Left lung (tissue), 10 donors: Measurements from ENCODE around the gene GIMAP8. TPM values are rescaled to one million over a fixed set of nuclear protein-coding genes. Genes with fewer than 3 reads are reported as not detected.
A peak's percentile ranks its signal among the peaks of the same experiment; 100 is the strongest.

Source experiments
- ATAC-seq: fragments of 200-7000 bp; cut with Tn5 transposase; one replicate; pipeline ENCODE4 v1.9.1; 2020; ENCODE audit warnings: moderate library complexity
- DNase-seq, 4 donors: peaks; one replicate each; pipeline ENCODE4 v3.0.0-alpha.2; 2013 to 2020
- H3K27ac ChIP-seq, 2 donors: fragments of 200-600 bp; sonication (generic) in 1 of 2; one replicate each; pipeline versions ENCODE4 v1.5.0 to v1.8.0; 2020 to 2021
- H3K27me3 ChIP-seq, 2 donors: fragments of 200-600 bp; sonication (generic) in 1 of 2; one replicate each; pipeline versions ENCODE4 v1.5.0 to v1.8.0; 2020 to 2021
- H3K36me3 ChIP-seq, 2 donors: fragments of 200-600 bp; sonication (generic) in 1 of 2; one replicate each; pipeline versions ENCODE4 v1.5.0 to v1.8.0; 2020 to 2021
- H3K4me1 ChIP-seq, 2 donors: fragments of 200-600 bp; one replicate each; pipeline ENCODE4 v1.8.0; 2021
- H3K4me3 ChIP-seq, 2 donors: fragments of 200-600 bp; sonication (generic) in 1 of 2; one replicate each; pipeline versions ENCODE4 v1.5.0 to v1.8.0; 2020 to 2021; ENCODE audit warnings: mild to moderate bottlenecking in 1 of 2
- H3K9me3 ChIP-seq, 2 donors: fragments of 200-600 bp; sonication (generic) in 1 of 2; one replicate each; pipeline versions ENCODE4 v1.5.0 to v1.8.0; 2020 to 2021
- CTCF ChIP-seq, 2 donors: fragments of 200-600 bp; sonication (generic) in 1 of 2; IDR thresholded peaks; one replicate each; pipeline versions ENCODE4 v1.5.0 to v1.8.0; 2021; ENCODE audit warnings: antibody characterized with exemption in 2 of 2
- intact Hi-C, 2 donors: fragments of 100-400 bp; cut with DNase I; formaldehyde crosslinking; loops; one replicate each; pipeline versions ENCODE4 v1.11.2 to v1.14.2; 2022
- polyA plus RNA-seq, 6 donors: library from polyadenylated mRNA; unstranded; fragments of 120-200 nt; gene quantifications; one replicate each; pipeline ENCODE4 v1.2.1, GENCODE V29; 2013; ENCODE audit not compliant: insufficient read length in 6 of 6
- total RNA-seq, 2 donors: library from RNA; stranded (reverse); fragmentation: NEBNext Ultra II Directional; extraction: Animal tissue kit (Norgen Biotek cat#: 25700); gene quantifications; one replicate each; pipeline ENCODE4 v1.2.1, GENCODE V29; 2021
- donor health status: DM: no; HTN: yes; CAD: no.
- donor health status: DM: no; HTN: no; CAD: no.

Gene GIMAP8
- total and polyA plus RNA-seq, 8 donors = 17.1 to 37.3 (median 24.6) TPM

- no peak for TF ChIP-seq CTCF (IDR thresholded peaks at IDR 0.05)
- DNase-seq = peak in 1 of 4 donors; percentile 12
- no peak for ATAC-seq
- intact Hi-C loops = no loop called here
- Histone ChIP-seq H3K4me3 (no peak overlapping the region), H3K9me3 (no peaks in the 10 kb centered on the region), H3K36me3 (no peaks in the 10 kb centered on the region), H3K27ac (no peak overlapping the region), H3K4me1 (peaks cover 0 to 4% of the 10 kb centered on the region in 2 donors), H3K27me3 (no peaks in the 10 kb centered on the region)
Measured at GRCh38 chr7:150411606-150412005, 38.8 kb upstream of the GIMAP8 start.

- no peaks in the 10 kb centered on the region for H3K36me3 ChIP-seq
- H3K4me1 ChIP-seq = no peaks in the 10 kb centered on the region
- no peak for ATAC-seq
- no peaks in the 10 kb centered on the region for H3K9me3 ChIP-seq
- DNase-seq = peak in 1 of 4 donors; percentile 11
- H3K4me3 ChIP-seq = no peak overlapping the region
- intact Hi-C loops = no loop called here
- TF ChIP-seq CTCF (IDR thresholded peaks at IDR 0.05) = no peak
- H3K27ac ChIP-seq = no peak overlapping the region
- H3K27me3 ChIP-seq = no peaks in the 10 kb centered on the region
Measured at GRCh38 chr7:150412016-150412415, 38.4 kb upstream of the GIMAP8 start.

- H3K27ac ChIP-seq = no peak overlapping the region
- H3K4me3 ChIP-seq = no peak overlapping the region
- H3K9me3 ChIP-seq = no peaks in the 10 kb centered on the region
- no peaks in the 10 kb centered on the region for H3K36me3 ChIP-seq
- TF ChIP-seq CTCF (IDR thresholded peaks at IDR 0.05) = no peak
- ATAC-seq = no peak
- no peaks in the 10 kb centered on the region for H3K4me1 ChIP-seq
- DNase-seq = peak in 1 of 4 donors; percentile 10
- intact Hi-C loops = no loop called here
- no peaks in the 10 kb centered on the region for H3K27me3 ChIP-seq
Measured at GRCh38 chr7:150412518-150413488, 37.6 kb upstream of the GIMAP8 start.

GRCh38 chr7:150413640-150414081, 36.8 kb upstream of the GIMAP8 start:
- TF ChIP-seq CTCF (IDR thresholded peaks at IDR 0.05) = no peak
- Histone ChIP-seq H3K4me1 (no peaks in the 10 kb centered on the region), H3K36me3 (no peaks in the 10 kb centered on the region), H3K9me3 (no peaks in the 10 kb centered on the region), H3K27me3 (no peaks in the 10 kb centered on the region), H3K4me3 (no peak overlapping the region), H3K27ac (no peak overlapping the region)
- ATAC-seq (no peak), DNase-seq (peak in 1 of 4 donors; percentile 19)
- intact Hi-C loops = no loop called here
